ENCODE measurements around the gene CHST9. TPM values are rescaled to one million over a fixed set of nuclear protein-coding genes. Genes with fewer than 3 reads are reported as not detected.

CHST9 gene
- total RNA-seq, 6 experiments from 2014 or later: 3.8 to 24.2 (median 9.8) TPM

- DNase-seq (no peak), ATAC-seq (no peak)
- H3K4me1 ChIP-seq: no peaks in the 10 kb centered on the region
- no peaks in the 10 kb centered on the region for H3K27me3 ChIP-seq
- 98% methylated on average over 4 of the region's 4 CpGs for WGBS (ENCODE audit: insufficient coverage, low coverage, low lambda C conversion rate, missing lambda C conversion rate)
- no peak overlapping the region for H3K4me3 ChIP-seq
- H3K36me3 ChIP-seq: no peaks in the 10 kb centered on the region
- H3K27ac ChIP-seq: no peak overlapping the region
- intact Hi-C loops (cut with DNase I): no loop called here
- TF ChIP-seq CTCF (IDR thresholded peaks at IDR 0.05) (no peak), POLR2A (IDR thresholded peaks at IDR 0.05) (no peak)
- H3K9me3 ChIP-seq: no peaks in the 10 kb centered on the region
Observed at GRCh38 chr18:26888259-26888658, 296.8 kb downstream of the CHST9 start.

GRCh38 chr18:26875040-26875654, 310.0 kb downstream of the CHST9 start:
- no peaks in the 10 kb centered on the region for H3K27me3 ChIP-seq
- H3K4me3 ChIP-seq: no peak overlapping the region
- H3K27ac ChIP-seq: peak overlapping the region in 2 of 3 donors; percentile 7 to 16
- TF ChIP-seq POLR2A (IDR thresholded peaks at IDR 0.05) (no peak), CTCF (IDR thresholded peaks at IDR 0.05) (no peak)
- no peaks in the 10 kb centered on the region for H3K36me3 ChIP-seq
- 44% methylated on average over 2 of the region's 2 CpGs for WGBS (ENCODE audit: insufficient coverage, low coverage, low lambda C conversion rate, missing lambda C conversion rate)
- intact Hi-C loops (cut with DNase I): no loop called here
- no peaks in the 10 kb centered on the region for H3K9me3 ChIP-seq
- DNase-seq (no peak), ATAC-seq (peak; percentile 88 to 98 (median 97))
- H3K4me1 ChIP-seq: no peaks in the 10 kb centered on the region

GRCh38 chr18:26874283-26874682, 310.8 kb downstream of the CHST9 start:
- H3K9me3 ChIP-seq: no peaks in the 10 kb centered on the region
- H3K27ac ChIP-seq: no peak overlapping the region
- H3K4me3 ChIP-seq: no peak overlapping the region
- intact Hi-C loops (cut with DNase I): no loop called here
- no peak for DNase-seq
- no peaks in the 10 kb centered on the region for H3K4me1 ChIP-seq
- H3K36me3 ChIP-seq: no peaks in the 10 kb centered on the region
- H3K27me3 ChIP-seq: no peaks in the 10 kb centered on the region
- ATAC-seq: no peak
- TF ChIP-seq CTCF (IDR thresholded peaks at IDR 0.05) (no peak), POLR2A (IDR thresholded peaks at IDR 0.05) (no peak)

- Histone ChIP-seq H3K9me3 (no peaks in the 10 kb centered on the region), H3K27ac (no peak overlapping the region), H3K27me3 (no peaks in the 10 kb centered on the region), H3K4me3 (no peak overlapping the region), H3K4me1 (no peaks in the 10 kb centered on the region), H3K36me3 (no peaks in the 10 kb centered on the region)
- no peak for DNase-seq
- WGBS (ENCODE audit: insufficient coverage, low coverage, low lambda C conversion rate, missing lambda C conversion rate): 56% methylated on average over 1 of the region's 1 CpG
- no peak for ATAC-seq
- intact Hi-C loops (cut with DNase I): no loop called here
- no peak for TF ChIP-seq CTCF (IDR thresholded peaks at IDR 0.05)
- TF ChIP-seq POLR2A (IDR thresholded peaks at IDR 0.05): no peak
Observed at GRCh38 chr18:26869640-26870039, 315.5 kb downstream of the CHST9 start.
